HCT116 (cell line): Measurements from ENCODE around the gene ECEL1. TPM values are rescaled to one million over a fixed set of nuclear protein-coding genes. Genes with fewer than 3 reads are reported as not detected.

ENCODE experiments used
- ATAC-seq: fragments of 200-7000 bp; cut with Tn5 transposase; 2 replicates; pipeline ENCODE4 v1.9.1; 2020; ENCODE audit warnings: mild to moderate bottlenecking, moderate library complexity
- BruUV-seq: library from RNA; stranded (reverse); fragments of 400-500 nt; replicated peaks from 2 replicates; lab custom pipeline; 2021; lab: Mats Ljungman, UMichigan
- CTCF ChIA-PET: fragments of 300-600 bp; sonication (Branson Sonifier 250); formaldehyde crosslinking; loops from one replicate; lab custom pipeline; 2021; ENCODE audit warnings: antibody characterized with exemption; lab: Charles Lee
- POLR2A ChIA-PET: fragments of 300-600, 350-600 bp; sonication (Branson Sonifier 250); formaldehyde crosslinking; loops from one replicate; lab custom pipeline; 2021; ENCODE audit warnings: antibody characterized with exemption; lab: Charles Lee
- RAD21 ChIA-PET, 2 experiments: fragments of 300-600 bp; sonication (Branson Sonifier 250); formaldehyde crosslinking; loops; one replicate each; lab custom pipeline; 2023; ENCODE audit warnings: low total read pairs in 2 of 2; ENCODE audit not compliant: uncharacterized antibody in 2 of 2, unreplicated experiment in 2 of 2, low non-redundant PET in 1 of 2; lab: Charles Lee
- DNase-seq: peaks from one replicate; pipeline ENCODE4 v3.0.0-alpha.2; 2010; ENCODE audit warnings: low read depth, low spot score
- H2AFZ ChIP-seq: fragments of 200-600 bp; shearing (Covaris generic), sonication (generic); 2 replicates; pipeline ENCODE4 v1.6.1; 2017; ENCODE audit warnings: low read depth, mixed run types, mixed read lengths, antibody characterized with exemption, low read length; ENCODE audit not compliant: poor library complexity, severe bottlenecking
- H3K27ac ChIP-seq: 2 replicates; pipeline ENCODE4 v1.5.1; 2012; ENCODE audit warnings: low read depth, low read length
- H3K27me3 ChIP-seq: fragments of 200-600 bp; sonication (generic); 2 replicates; pipeline ENCODE4 v1.6.1; 2016; ENCODE audit warnings: mixed run types, low read length, mixed read lengths; ENCODE audit not compliant: insufficient read depth
- H3K36me3 ChIP-seq, 2 experiments: fragments of 200-500 bp in 1 of 2; fragments of 200-600 bp in 1 of 2; sonication (Bioruptor generic) in 1 of 2; sonication (generic) in 1 of 2; 2 replicates each; pipeline versions ENCODE4 v1.5.1 to v1.6.1; 2014 to 2016; ENCODE audit warnings: low read length in 2 of 2, inconsistent platforms in 1 of 2, mixed read lengths in 1 of 2, mixed run types in 1 of 2; ENCODE audit not compliant: insufficient read depth in 2 of 2, control insufficient read depth in 1 of 2
- H3K4me1 ChIP-seq, 2 experiments: fragments of 200-600 bp in 1 of 2; sonication (generic) in 1 of 2; 2 replicates each; pipeline versions ENCODE4 v1.5.1 to v1.6.1; 2012 to 2017; ENCODE audit warnings: low read length in 2 of 2, inconsistent platforms in 1 of 2, mild to moderate bottlenecking in 1 of 2, mixed read lengths in 1 of 2, mixed run types in 1 of 2, moderate library complexity in 1 of 2; ENCODE audit not compliant: insufficient read depth in 2 of 2, control insufficient read depth in 1 of 2
- H3K4me2 ChIP-seq: fragments of 200-600 bp; sonication (generic); 2 replicates; pipeline ENCODE4 v1.6.1; 2017; ENCODE audit warnings: mixed run types, low read length, mixed read lengths
- H3K4me3 ChIP-seq, 2 experiments: fragments of 200-600 bp in 1 of 2; sonication (generic) in 1 of 2; replicated peaks in 1 of 2; 2 replicates each; pipeline ENCODE4 v1.5.1; 2011 to 2016; ENCODE audit warnings: low read length in 2 of 2, control low read depth in 1 of 2, low read depth in 1 of 2, mild to moderate bottlenecking in 1 of 2, mixed read lengths in 1 of 2, mixed run types in 1 of 2
- H3K79me2 ChIP-seq: fragments of 200-600 bp; sonication (generic); 2 replicates; pipeline ENCODE4 v1.6.1; 2017; ENCODE audit warnings: mild to moderate bottlenecking, mixed run types, low read length, moderate library complexity, mixed read lengths; ENCODE audit not compliant: insufficient read depth
- H3K9ac ChIP-seq: fragments of 200-600 bp; sonication (generic); 2 replicates; pipeline ENCODE4 v1.6.1; 2016; ENCODE audit warnings: low read length, mixed read lengths
- H3K9me2 ChIP-seq: fragments of 200-600 bp; sonication (generic), shearing (Covaris generic); 2 replicates; pipeline ENCODE4 v1.6.1; 2017; ENCODE audit warnings: mixed run types, mild to moderate bottlenecking, moderate library complexity; ENCODE audit not compliant: insufficient read depth
- H3K9me3 ChIP-seq, 2 experiments: fragments of 200-500 bp in 1 of 2; fragments of 200-600 bp in 1 of 2; sonication (Bioruptor generic) in 1 of 2; sonication (generic) in 1 of 2; 2 replicates each; pipeline ENCODE4 v1.6.1; 2014 to 2017; ENCODE audit warnings: low read length in 2 of 2, mixed read lengths in 2 of 2, inconsistent platforms in 1 of 2, low read depth in 1 of 2, mild to moderate bottlenecking in 1 of 2, mixed run types in 1 of 2, moderate library complexity in 1 of 2; ENCODE audit not compliant: control insufficient read depth in 1 of 2, insufficient read depth in 1 of 2
- H4K20me1 ChIP-seq: fragments of 200-600 bp; sonication (generic), shearing (Covaris generic); 2 replicates; pipeline ENCODE4 v1.6.1; 2017; ENCODE audit warnings: mixed run types, mild to moderate bottlenecking, moderate library complexity; ENCODE audit not compliant: insufficient read depth
- ATF3 ChIP-seq: IDR thresholded peaks from 2 replicates; pipeline ENCODE4 v1.6.1; 2012
- CEBPB ChIP-seq: IDR thresholded peaks from 2 replicates; pipeline ENCODE4 v1.6.1; 2012; ENCODE audit warnings: low read depth
- CTCF ChIP-seq, 3 experiments: fragments of 200-600 bp in 1 of 3; sonication (generic) in 1 of 3; IDR thresholded peaks in 2 of 3; conservative IDR thresholded peaks in 1 of 3; 2 replicates each; pipeline ENCODE4 v1.5.1; 2012 to 2017; ENCODE audit warnings: low read depth in 2 of 3, low read length in 2 of 3, antibody characterized with exemption in 1 of 3, borderline replicate concordance in 1 of 3, control low read depth in 1 of 3, mild to moderate bottlenecking in 1 of 3, mixed read lengths in 1 of 3, mixed run types in 1 of 3, moderate library complexity in 1 of 3; ENCODE audit not compliant: insufficient read depth in 1 of 3
- EGR1 ChIP-seq: IDR thresholded peaks from 2 replicates; pipeline ENCODE4 v1.6.1; 2012; ENCODE audit warnings: low read depth
- EZH2phosphoT487 ChIP-seq: fragments of 200-600 bp; IDR thresholded peaks from 2 replicates; pipeline ENCODE4 v1.6.1; 2018; ENCODE audit warnings: antibody characterized with exemption, borderline replicate concordance
- FOSL1 ChIP-seq: IDR thresholded peaks from 2 replicates; pipeline ENCODE4 v1.6.1; 2012; ENCODE audit warnings: low read depth
- JUND ChIP-seq: IDR thresholded peaks from 2 replicates; pipeline ENCODE4 v1.6.1; 2012
- POLR2A ChIP-seq: IDR thresholded peaks from 2 replicates; pipeline ENCODE4 v1.7.0; 2011; ENCODE audit warnings: borderline replicate concordance; ENCODE audit not compliant: insufficient read depth, insufficient read length; ENCODE audit errors: extremely low read depth
- RAD21 ChIP-seq: IDR thresholded peaks from 2 replicates; pipeline ENCODE4 v1.6.1; 2012; ENCODE audit warnings: low read depth, mild to moderate bottlenecking
- SIN3A ChIP-seq: IDR thresholded peaks from 2 replicates; pipeline ENCODE4 v1.6.1; 2012; ENCODE audit warnings: low read depth
- SRF ChIP-seq: IDR thresholded peaks from 2 replicates; pipeline ENCODE4 v1.6.1; 2012; ENCODE audit warnings: low read depth
- TCF7L2 ChIP-seq: IDR thresholded peaks from 2 replicates; pipeline ENCODE4 v1.7.0; 2011; ENCODE audit warnings: borderline replicate concordance, inconsistent platforms; ENCODE audit not compliant: insufficient read depth, insufficient read length; ENCODE audit errors: extremely low read depth
- YY1 ChIP-seq: IDR thresholded peaks from 2 replicates; pipeline ENCODE4 v1.6.1; 2011; ENCODE audit warnings: low read length, low read depth, moderate library complexity, mild to moderate bottlenecking; ENCODE audit not compliant: insufficient replicate concordance; ENCODE audit errors: extremely low read depth
- ZBTB33 ChIP-seq: IDR thresholded peaks from 2 replicates; pipeline ENCODE4 v1.6.1; 2011; ENCODE audit warnings: mild to moderate bottlenecking, low read length, moderate library complexity; ENCODE audit not compliant: insufficient replicate concordance; ENCODE audit errors: extremely low read depth
- ZNF274 ChIP-seq: fragments of 200-500 bp; sonication (Bioruptor generic); IDR thresholded peaks from 2 replicates; pipeline ENCODE4 v1.6.1; 2014; ENCODE audit warnings: mild to moderate bottlenecking, low read depth, low read length, inconsistent platforms
- intact Hi-C: fragments of 100-400 bp; cut with micrococcal nuclease; formaldehyde crosslinking; loops from 2 replicates; pipeline ENCODE4 v1.10.0; 2022
- total RNA-seq: library from RNA; stranded (reverse); gene quantifications from one replicate; pipeline ENCODE4 v1.2.1, GENCODE V29; 2021; ENCODE audit not compliant: unreplicated experiment

ECEL1 gene
- total RNA-seq, 1 experiment from 2014 or later, result not detected

- H3K9me3 ChIP-seq, result no peaks in the 10 kb centered on the region
- peak; percentile 86 for ATAC-seq
- no peak overlapping the region for H3K4me2 ChIP-seq
- no peaks in the 10 kb centered on the region for H3K4me1 ChIP-seq
- BruUV-seq, result no TSS peak
- intact Hi-C loops, result no loop called here
- ChIA-PET POLR2A (no interaction called here), CTCF (no interaction called here)
- H3K4me3 ChIP-seq, result no peak overlapping the region
- no peaks in the 10 kb centered on the region for H3K27me3 ChIP-seq
- no peaks in the 10 kb centered on the region for H4K20me1 ChIP-seq
- H3K79me2 ChIP-seq, result no peaks in the 10 kb centered on the region
- no peak for DNase-seq
- TF ChIP-seq CTCF (IDR thresholded peaks at IDR 0.05 in 2 of 3, conservative IDR thresholded peaks at IDR 0.05 in 1 of 3; ENCODE audit: borderline replicate concordance in 1 of 3, insufficient read depth in 1 of 3, low read depth in 2 of 3, low read length in 2 of 3) (peak in 2 of 3 experiments; percentile 35 to 45; a peak in 4 of 6 replicates), ATF3 (no peak)
- TF ChIP-seq, all 23 proteins: peak for 1
- Histone ChIP-seq H3K9ac (no peak overlapping the region), H3K27ac (no peak overlapping the region; the same call in 1 of the 2 replicates), H3K9me2 (no peaks in the 10 kb centered on the region), H2AFZ (no peak overlapping the region), H3K36me3 (no peaks in the 10 kb centered on the region)
- RAD21 ChIA-PET, result no interaction called here
These were observed 54.9 kb downstream of the ECEL1 start for GRCh38 chr2:232432598-232433184.

GRCh38 chr2:232431705-232432590 is 55.7 kb downstream of the ECEL1 start:
- ATAC-seq (no peak), DNase-seq (no peak)
- Histone ChIP-seq H3K9me3 (no peaks in the 10 kb centered on the region), H3K9me2 (no peaks in the 10 kb centered on the region), H3K79me2 (no peaks in the 10 kb centered on the region), H2AFZ (no peak overlapping the region), H3K27ac (no peak overlapping the region), H3K4me1 (no peaks in the 10 kb centered on the region), H3K9ac (no peak overlapping the region), H3K4me2 (no peak overlapping the region), H4K20me1 (no peaks in the 10 kb centered on the region), H3K27me3 (no peaks in the 10 kb centered on the region), H3K36me3 (no peaks in the 10 kb centered on the region), H3K4me3 (no peak overlapping the region)
- intact Hi-C loops, result no loop called here
- ChIA-PET POLR2A (no interaction called here), CTCF (no interaction called here), RAD21 (no interaction called here)
- BruUV-seq, result no TSS peak
- TF ChIP-seq CEBPB (no peak), POLR2A (no peak), ZBTB33 (no peak), EGR1 (no peak), TCF7L2 (no peak), YY1 (no peak), ZNF274 (no peak), RAD21 (no peak), SIN3A (no peak), JUND (no peak), FOSL1 (no peak), SRF (no peak), EZH2phosphoT487 (no peak)
